DMS153 (cell line): Measurements from ENCODE around the gene MMP17.
A peak's percentile ranks its signal among the peaks of the same experiment; 100 is the strongest.
"Not testable (repeated sequence)": the region's sequence is repeated elsewhere in the genome, so short reads cannot be mapped to it uniquely, and the experiment has no call there.

Experiments used
- DNase-seq: peaks from one replicate; lab custom pipeline; 2025; lab: John Stamatoyannopoulos, UW

Gene MMP17

DNA sequence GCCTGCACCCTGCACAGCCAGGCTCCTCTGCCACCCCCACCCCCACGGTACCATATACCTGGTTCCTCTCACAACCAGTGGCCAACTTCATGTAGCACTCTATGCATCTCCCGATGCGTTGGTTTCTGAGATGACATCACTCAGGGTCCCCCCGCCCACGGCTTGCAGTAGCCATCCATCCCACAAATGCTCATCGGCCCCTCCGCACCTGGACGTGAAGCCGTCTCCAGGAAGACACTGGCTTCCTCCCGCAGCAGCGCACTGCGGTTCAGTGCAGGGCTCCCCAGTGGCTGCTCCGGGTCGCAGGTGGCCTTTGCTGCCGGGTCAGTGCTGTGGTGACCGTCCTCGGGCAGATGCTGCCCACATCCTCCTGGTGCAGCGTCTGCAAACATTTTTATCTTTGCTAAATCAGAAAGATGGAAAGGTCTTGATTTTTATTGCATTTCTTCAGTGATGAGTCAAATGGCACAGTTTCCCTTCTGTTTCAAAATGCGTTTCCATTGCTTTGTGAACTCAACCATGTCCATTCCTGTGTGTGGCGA is 27.5 kb upstream of the MMP17 start:
- no peak for DNase-seq

DNA sequence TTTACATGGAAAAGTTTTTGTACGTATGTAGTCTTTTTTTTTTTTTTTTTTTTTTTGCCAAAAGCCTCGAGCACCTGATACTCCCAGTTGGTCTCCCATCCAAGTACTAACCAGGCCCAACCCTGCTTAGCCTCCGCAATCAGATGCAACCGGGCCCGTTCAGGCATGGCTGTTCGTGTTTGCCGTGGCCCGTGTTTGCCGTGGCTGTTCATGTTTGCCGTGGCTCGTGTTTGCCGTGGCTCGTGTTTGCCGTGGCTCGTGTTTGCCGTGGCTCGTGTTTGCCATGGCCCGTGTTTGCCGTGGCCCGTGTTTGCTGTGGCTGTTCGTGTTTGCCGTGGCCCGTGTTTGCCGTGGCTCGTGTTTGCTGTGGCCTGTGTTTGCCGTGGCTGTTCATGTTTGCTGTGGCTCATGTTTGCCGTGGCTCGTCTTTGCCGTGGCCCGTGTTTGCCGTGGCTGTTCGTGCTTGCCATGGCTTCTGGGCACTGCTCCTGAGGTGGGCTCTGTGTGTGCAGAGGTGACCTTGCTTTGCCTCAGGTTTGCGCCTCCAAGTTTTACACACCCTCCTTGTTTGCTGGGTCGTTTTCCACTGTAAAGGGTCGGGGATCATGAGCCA is 26.8 kb upstream of the MMP17 start:
- no peak for DNase-seq

DNA sequence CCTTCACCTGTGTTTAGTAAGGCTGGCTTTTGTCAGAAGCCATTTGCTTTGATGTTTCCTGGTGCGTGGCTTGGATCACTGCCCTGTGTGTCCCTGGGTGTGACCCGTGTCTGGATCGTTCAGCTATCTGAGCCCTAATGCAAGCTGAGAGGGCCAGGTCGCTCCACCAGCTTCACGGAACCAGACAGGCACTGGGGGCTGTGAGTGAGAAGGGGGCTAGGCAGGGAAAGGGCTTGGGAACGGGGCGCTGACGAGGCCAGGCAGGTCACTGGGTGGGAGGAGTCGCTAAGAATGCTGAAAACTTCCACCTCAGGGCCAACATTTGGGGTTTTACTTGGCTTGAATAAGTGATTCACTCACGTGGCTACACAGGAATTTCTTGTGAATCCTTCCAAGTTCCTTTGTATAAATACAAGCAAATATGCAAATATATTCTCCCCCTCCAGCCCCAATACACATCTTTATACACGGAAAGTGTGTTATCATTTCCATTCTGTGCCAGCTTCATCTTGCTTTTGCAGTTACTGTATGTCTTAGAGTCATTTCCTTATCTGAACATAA is 24.2 kb upstream of the MMP17 start:
- DNase-seq, result no peak

DNA sequence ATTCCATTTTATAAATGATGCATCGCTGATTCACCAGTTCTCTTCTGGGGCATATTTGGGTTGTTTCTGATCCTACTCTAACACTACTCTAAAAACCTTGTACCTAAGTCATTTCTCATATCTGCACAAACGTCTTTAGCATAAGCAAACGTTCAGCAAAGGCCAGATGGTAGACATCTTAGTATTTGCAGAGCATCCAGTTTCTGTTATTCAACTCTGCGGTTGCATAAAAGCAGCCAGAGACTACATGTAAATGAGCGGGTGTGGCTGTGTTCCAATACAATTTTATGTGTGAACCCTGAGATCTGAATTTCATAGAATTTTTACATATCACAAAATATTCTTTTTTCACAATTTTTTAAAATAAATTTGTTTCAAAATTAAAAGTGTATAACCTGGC is 22.8 kb upstream of the MMP17 start:
- no peak for DNase-seq

DNA sequence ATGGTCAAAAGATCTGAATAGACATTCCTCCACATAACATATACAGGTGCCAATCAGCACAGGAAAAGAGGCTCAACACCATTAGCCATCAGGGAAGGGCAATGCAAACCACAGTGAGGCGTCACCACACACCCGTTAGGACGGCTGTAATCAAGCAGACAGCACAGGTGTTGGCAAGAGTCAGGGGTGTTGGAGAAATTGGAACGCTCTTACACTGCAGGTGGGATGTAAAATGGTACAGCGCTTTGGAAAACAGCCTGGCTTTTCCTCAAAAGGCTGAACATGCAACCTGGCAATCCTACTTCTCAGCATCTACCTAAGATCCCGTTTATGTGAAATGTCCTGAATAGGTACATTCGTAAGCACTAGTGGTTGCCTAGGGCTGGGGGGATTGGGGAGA is 21.5 kb upstream of the MMP17 start:
- no peak for DNase-seq

DNA sequence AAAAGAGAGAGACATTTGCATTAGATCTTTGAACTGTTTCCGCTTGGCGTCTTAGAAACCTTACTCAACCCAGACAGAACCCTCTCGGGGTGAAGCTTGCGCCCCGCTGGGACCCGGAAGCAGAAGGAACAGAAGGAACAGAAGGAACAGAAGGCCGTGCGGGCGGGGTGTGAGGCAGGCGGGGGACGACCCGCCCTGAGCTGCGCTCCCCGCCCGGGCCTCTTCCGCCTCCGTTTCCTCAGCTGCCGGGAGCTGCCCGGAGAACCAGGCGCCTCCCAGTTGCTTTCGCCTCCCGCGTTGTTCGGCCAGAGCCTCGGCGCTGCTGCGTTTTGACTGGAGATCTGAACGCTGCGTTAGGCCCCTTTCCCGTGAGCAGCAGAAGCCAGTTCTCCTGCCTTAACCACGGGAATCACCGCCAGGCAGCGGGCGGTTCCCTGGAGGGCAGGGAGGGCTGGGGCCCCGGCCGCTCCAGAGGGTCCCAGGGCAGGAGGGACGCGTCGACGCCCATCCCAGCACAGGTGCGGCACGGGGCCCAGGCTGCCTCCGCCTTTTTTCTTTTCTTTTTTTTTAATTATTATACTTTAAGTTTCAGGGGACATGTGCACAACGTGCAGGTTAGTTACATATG is 19.3 kb upstream of the MMP17 start:
- no peak for DNase-seq

DNA sequence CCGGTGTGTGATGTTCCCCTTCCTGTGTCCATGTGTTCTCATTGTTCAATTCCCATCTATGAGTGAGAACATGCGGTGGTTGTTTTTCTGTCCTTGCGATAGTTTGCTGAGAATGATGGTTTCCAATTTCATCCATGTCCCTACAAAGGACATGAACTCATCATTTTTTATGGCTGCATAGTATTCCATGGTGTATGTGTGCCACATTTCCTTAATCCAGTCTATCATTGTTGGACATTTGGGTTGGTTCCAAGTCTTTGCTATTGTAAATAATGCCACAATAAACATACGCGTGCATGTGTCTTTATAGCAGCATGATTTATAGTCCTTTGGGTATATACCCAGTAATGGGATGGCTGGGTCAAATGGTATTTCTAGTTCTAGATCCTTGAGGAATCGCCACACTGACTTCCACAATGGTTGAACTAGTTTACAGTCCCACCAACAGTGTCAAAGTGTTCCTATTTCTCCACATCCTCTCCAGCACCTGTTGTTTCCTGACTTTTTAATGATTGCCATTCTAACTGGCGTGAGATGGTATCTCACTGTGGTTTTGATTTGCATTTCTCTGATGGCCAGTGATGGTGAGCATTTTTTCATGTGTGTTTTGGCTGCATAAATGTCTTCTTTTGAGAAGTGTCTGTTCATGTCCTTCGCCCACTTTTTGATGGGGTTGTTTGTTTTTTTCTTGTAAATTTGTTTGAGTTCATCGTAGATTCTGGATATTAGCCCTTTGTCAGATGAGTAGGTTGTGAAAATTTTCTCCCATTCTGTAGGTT is 18.5 kb upstream of the MMP17 start:
- DNase-seq, result not testable (repeated sequence)

DNA sequence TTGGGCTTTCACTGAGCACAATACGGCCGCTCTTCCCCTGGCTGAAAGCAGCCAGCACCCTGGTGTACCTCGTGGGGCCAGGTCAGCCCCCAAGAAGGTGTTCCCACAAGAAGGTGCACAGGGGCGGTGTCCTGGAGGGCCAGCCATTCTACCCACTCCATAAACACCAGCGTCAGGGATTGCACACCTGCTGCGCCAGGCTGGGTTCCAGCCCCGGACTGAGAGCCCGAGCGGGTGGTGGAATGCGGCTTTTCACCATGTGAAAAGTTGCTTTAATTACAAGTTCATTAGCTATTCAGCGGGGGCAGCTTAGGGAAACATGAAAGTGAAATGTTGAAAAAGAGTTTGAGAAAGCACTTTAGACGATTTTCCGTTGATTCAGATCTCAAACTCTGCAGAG is 17.5 kb upstream of the MMP17 start:
- no peak for DNase-seq

DNA sequence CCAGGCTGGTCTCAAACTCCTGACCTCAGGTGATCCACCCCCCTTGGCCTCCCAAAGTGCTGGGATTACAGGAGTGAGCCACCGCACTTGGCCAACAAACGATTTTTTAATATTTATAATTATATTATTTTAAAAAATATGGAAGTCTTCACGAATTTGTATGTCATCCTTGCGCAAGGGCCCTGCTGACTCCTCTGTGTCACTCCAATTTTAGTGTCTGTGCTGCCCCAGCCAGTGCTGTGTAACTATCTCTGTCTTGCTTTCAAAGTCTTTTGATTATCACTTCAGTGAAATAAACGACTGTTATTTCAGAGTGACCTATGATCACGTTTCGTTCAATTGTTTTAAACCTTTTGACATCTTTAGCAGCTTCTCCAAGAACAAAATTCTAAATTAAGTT is 13.1 kb upstream of the MMP17 start:
- no peak for DNase-seq

DNA sequence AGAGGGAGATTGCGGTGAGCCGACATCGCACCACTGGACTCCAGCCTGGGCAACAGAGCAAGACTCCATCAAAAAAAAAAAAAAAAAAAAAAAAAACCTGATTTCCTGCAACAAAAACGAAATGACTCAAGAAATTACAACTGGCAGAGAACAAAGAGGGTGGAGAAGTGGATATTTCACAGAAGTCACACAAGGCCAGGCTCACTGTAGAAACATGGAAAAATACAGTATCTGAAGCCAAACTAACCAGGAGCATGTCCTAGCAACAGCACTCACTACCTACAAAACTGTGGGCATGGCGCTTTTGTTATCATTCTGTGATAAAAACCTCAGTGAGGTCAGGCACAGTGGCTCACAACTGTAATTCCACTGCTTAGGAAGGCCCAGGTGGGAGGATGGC is 11.7 kb upstream of the MMP17 start:
- no peak for DNase-seq

DNA sequence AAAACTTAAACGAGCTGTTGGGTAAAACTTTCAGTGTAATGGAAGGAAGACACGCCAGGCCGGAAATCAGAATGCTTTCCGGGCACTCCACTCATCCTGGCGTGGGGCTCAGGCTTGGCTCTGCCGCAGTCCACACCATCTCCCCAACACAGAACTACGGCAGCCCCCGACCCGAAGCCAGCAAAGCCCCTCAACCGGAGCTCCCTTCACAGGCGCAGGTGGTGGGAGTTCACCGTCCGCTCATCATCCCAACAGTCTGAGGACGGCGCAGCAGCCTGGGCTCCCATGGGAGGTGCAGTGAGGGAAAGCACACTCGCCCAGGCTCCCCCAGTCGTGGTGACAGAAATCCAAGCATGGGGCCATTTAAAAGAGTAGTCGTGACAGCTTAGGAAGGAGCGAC is 11.0 kb upstream of the MMP17 start:
- DNase-seq, result no peak

DNA sequence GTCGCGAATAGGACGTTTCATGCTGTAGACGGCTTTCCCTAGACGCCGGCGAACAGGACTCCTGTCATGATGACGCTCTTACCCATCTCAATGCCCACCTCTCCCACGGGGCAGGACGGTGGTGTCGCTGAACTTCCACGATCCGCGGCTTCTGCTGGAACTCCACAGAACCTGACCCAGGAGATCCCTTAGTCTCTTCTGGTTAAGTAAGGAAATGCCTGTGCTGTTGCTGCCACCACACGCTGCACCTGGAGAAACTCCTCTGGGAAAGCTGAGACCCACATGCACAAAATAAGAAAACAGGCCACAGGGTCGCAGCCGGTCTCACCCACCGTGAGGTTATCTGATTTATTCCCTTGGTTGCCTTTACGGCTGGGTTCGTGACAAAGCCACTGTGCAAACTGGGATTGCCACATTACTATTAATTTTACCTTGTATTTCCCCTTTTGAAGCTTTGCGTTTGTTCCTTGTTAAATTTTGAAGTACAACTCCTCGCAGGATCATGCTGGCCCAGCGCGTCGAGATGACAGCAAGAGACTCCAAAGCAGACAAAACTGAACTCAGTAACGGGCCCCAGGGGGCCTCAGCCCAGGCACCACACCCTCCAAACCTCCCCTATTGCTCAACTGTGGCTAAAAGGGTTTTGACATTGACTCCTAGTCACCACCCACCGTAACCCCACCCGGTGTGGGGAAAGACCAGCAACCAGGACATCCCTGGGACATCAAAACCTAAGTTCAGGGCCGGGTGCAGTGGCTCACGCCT is 9.2 kb upstream of the MMP17 start:
- no peak for DNase-seq

DNA sequence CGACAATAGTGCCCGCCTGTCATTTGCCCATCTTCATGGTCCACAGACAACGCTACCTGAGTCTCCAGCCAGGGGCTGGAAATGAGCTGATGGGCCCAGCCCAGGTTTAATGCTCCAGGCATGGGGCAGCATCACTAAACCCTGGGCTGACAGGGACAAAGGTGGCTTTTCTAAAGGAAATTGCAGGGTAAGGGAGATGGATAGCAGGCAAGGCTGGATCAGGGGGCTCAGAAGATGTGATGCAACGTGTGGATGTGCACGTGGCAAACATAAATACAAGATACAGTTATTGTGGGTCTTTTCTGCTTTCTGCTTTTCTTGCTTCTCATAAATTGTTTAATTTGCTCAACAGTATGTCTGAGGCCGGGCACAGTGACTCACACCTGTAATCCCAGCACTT is 3.7 kb upstream of the MMP17 start:
- DNase-seq, result no peak

DNA sequence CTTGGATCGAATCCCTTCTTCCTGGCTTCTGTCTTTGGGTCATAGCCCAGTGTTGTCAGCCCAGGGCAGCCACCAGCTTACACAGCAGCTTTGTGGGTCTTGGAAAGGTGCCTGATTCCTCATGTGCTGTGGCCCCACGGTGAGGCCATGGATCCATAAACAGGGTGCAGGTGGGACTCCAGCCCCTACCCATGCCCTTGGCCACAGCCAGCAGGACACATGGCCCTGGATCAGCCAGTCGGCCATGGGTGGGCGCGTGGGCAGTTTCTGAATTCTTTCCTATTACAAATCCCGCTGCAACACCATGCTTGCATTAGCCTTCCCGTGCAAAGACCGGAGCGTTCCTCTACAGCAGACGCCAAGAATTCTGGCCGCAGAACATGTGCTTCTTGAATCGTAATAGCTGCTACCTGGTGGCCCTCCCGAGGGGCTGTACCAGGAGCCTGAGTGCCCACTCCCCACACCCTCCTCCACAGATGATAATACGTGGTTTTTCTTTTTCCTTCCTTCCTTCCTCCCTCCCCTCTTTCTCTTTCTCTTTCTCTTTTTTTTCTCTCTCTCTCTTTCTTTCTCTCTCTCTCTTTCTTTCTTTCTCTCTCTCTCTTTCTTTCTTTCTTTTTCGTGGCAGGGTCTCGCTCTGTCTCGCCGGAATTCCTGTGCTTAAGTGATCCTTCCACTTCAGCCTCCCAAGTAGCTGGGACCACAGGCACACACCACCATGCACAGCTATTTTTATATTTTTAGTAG is 2.9 kb upstream of the MMP17 start:
- no peak for DNase-seq

DNA sequence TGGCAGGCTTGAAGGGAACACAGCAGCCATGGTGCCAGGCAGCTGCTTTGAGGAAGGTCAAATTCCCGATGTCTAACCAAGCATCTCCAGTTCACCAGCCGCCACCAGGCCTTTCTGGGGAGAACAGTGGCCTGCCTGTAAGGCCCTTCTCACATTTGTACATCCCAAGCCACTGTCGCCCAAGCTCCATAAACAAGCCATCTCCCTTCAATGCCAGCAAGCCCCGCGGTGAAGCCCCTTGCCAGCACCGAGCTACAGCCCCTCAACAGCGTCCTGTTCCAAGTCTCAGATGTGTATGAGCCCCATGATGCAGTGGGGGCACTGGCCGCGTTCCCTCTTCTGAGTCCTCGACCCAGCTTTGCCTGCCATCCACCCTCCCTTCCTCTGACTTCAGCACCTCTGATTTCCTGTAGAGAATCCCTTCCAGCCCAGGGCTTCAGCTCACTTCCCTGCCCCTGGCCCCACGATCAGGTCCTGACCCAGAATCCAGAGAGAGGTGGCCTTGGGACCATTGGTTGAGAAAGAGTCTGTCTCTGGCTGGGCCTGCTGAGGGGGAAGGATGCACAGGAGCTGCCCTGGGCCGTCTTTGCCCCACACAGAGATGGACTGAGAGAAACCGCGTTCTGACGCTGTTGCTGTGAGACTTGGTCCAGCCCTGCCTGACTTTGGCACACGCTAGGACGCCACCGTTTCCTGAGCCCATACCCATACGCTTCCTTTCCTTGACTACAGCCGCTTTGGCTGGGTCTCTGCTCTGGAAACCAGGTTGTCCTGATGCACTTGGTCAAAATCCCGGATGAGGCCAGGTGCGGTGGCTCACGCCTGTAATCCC is 1.9 kb upstream of the MMP17 start:
- no peak for DNase-seq

DNA sequence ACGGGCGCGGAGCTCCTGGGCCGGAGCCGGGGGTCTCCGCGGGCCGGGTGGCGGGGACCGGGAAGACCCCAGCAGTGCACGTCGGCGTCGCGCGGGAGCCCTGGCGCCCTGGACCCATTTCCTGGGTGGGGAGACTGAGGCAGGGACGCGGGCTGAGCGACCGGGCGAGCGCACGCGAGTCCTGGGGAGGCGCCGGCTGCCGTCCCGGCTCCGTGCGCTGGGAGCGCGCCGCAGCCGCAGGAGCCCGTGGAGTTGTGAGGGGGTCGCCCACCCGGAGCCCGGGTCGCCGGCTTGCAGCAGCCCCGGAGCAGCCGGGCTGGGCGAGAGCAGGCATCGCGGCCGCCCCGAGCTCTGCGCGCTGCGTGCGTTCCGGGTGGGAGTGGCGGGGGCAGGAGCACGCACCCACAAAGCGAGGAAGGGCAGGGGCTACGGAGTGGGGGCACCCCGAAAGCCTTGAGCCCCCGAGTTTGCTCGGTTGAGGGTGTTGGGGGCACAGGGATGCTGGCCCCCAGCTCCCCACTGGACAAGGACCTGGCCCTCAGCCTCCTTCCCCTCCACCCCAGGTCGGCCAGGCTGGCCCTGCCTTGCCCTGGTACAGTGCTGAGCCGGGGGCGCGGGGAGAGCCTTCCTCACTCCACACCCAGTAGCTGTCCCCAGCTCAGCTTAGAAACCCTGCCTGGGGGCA is 620 bp downstream of the MMP17 start:
- DNase-seq, result no peak

DNA sequence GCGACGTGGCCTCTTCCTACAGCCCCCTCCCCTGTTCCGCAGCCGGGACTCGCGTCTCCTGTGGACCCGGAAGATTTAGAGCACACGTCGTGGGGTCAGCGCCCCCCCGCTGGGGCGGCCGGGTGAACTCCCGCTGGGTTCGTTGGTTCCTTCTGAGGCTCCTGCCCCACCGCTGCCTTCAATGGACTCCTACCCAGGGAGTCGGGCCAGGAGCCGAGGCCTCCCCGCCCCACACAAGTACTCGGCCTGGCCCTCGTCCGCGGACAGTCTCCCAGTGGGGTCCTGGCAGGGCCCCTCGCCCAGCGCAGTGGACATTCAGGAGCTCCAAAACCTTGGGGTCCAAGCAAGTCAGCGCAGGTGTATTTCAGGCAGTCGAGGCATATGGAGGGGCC is 1.2 kb downstream of the MMP17 start:
- no peak for DNase-seq

DNA sequence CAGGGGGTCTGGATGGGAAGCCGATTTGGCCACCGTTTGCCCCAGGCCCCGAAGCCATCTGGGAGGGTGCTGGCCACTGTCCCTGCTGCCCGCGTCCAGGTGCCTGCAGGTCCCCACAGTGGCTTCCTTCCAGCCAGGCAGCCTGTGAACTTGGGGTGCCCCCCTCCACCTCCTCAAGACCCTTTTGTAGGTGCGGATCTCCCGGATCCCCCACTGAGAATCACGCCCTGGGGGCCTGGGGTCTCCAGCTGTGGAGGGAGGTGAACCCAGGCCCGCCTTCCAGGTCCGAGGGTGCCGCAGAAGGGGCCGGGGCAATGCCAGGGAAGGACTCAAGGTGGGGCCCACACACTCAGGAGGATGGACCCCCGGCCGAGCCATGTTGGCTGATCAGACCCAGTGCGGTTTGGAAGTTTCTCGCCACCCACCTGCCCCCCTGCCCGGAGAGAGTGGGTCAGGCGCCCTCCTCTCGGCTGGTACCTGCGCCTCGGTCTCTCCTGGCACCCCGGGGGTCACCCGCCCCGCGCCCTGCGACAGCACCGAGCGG is 1.7 kb downstream of the MMP17 start:
- DNase-seq, result no peak

DNA sequence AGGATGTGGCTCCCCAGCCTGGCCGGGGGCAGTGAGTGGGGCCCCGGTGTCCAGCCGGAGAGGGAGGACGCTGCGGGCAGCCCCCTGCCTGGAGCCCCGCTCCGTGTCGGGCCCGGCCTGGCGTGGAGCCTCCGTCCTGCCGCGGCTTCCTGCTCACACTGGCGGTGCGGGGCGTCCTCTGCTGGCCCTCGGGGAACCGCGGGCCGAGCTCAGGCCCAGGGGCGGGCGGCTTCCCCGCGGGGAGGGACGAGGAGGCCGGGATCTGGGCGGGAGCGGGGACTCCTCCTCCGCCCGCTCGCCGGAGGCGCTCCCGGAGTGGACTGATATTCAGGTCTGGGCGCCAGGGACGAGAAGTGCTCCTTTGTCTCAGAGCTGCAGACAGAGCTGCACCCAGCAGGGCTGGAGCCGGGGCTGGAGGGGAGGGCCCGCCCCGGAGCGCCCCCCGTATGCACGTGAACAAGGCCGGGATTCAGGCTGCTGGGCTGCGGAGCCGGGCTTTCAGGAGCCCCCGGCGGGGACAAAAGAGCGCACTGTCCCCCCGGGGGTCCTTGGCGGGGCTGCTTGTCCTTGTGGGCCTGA is 2.2 kb downstream of the MMP17 start:
- DNase-seq, result peak; percentile 67
